Thymus (tissue), 14 donors: ENCODE data around the gene OR5AU1. TPM values are rescaled to one million over a fixed set of nuclear protein-coding genes. Genes with fewer than 3 reads are reported as not detected.

Source experiments
- DNase-seq, 9 donors: peaks; one replicate each; pipeline ENCODE4 v3.0.0-alpha.2; 2013; ENCODE audit warnings: low spot score in 9 of 9, low read depth in 6 of 9, missing footprints in 1 of 9
- H3K27ac ChIP-seq, 2 donors: one replicate each; pipeline ENCODE4 v1.5.1; 2013; ENCODE audit warnings: control low read depth in 1 of 2, low read depth in 1 of 2, low read length in 1 of 2, mild to moderate bottlenecking in 1 of 2, moderate library complexity in 1 of 2
- H3K27me3 ChIP-seq, 2 donors: one replicate each; pipeline ENCODE4 v1.5.1; 2013; ENCODE audit warnings: low read length in 1 of 2; ENCODE audit not compliant: control insufficient read depth in 2 of 2, insufficient read depth in 1 of 2
- H3K36me3 ChIP-seq, 2 donors: one replicate each; pipeline ENCODE4 v1.5.1; 2013; ENCODE audit warnings: low read length in 1 of 2, mild to moderate bottlenecking in 1 of 2, moderate library complexity in 1 of 2; ENCODE audit not compliant: control insufficient read depth in 2 of 2, insufficient read depth in 2 of 2
- H3K4me1 ChIP-seq, 2 donors: one replicate each; pipeline ENCODE4 v1.5.1; 2013; ENCODE audit warnings: low read length in 2 of 2; ENCODE audit not compliant: control insufficient read depth in 2 of 2, insufficient read depth in 2 of 2
- H3K4me3 ChIP-seq, 2 donors: one replicate each; pipeline ENCODE4 v1.5.1; 2013; ENCODE audit warnings: low read length in 2 of 2, control low read depth in 1 of 2, mild to moderate bottlenecking in 1 of 2
- H3K9me3 ChIP-seq, 2 donors: one replicate each; pipeline ENCODE4 v1.5.1; 2013; ENCODE audit warnings: low read length in 1 of 2, mild to moderate bottlenecking in 1 of 2; ENCODE audit not compliant: control insufficient read depth in 2 of 2, insufficient read depth in 1 of 2
- WGBS: extraction: QIAGEN DNeasy Blood & Tissue Kit; methylation state at CpG from one replicate; pipeline ENCODE4 v1.1.7; 2013; 5-methylcytosine and 5-hydroxymethylcytosine counted together
- long read RNA-seq, 10 donors: transcript quantifications; one replicate each; lab custom pipeline, GENCODE V29; 2026
- polyA plus RNA-seq: library from polyadenylated mRNA; stranded (reverse); fragments of 200-250 nt; gene quantifications from one replicate; pipeline ENCODE4 v1.2.3, GENCODE V29; 2013
- total RNA-seq: library from RNA; stranded (reverse); fragments of 120-200 nt; gene quantifications from one replicate; pipeline ENCODE4 v1.2.4, GENCODE V29; 2013
- donor health status: healthy.

OR5AU1 gene
- total RNA-seq (not detected), polyA plus RNA-seq (0.05 TPM)
- long read RNA-seq, donor 1, result 0 reads
- long read RNA-seq, donor 2, result 0 reads
- long read RNA-seq, donor 3, result 0 reads
- long read RNA-seq, donor 4, result 0 reads
- long read RNA-seq, donor 5, result 0 reads
- long read RNA-seq, donor 6, result 0 reads
- long read RNA-seq, donor 7, result 0 reads
- long read RNA-seq, donor 8, result 0 reads
- long read RNA-seq, donor 9, result 0 reads
- long read RNA-seq, donor 10, result 0 reads

DNA sequence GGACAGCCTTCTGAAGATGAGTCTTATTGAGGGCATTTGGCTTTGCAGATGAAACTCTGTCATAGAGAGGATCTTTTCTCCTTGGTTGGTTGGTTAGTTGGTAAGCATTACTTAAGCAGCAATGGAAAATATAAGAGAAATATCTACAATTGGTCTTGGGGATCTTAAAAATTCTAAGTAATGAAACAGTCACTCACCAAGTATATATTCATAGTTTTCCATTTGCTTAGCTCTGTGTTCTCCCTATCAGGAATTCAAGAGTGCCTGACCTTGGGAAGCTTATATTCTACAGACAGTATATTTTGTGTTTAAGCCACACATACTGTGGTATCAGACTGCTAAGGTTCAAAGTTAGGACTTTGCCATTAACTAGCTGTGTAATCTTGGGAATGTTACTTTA is at the start of gene OR5AU1:
Gene OR5AU1 (minus strand): TSS at position 101 of the 400 bp plus-strand sequence. CDS start 191 bp downstream, outside the sequence.
- Histone ChIP-seq H3K4me1 (peaks cover 0 to 3% of the 10 kb centered on the region in 2 donors), H3K9me3 (no peaks in the 10 kb centered on the region), H3K4me3 (no peak within 1 kb of the TSS), H3K36me3 (no peaks in the 10 kb centered on the region), H3K27me3 (no peaks in the 10 kb centered on the region), H3K27ac (no peak within 1 kb of the TSS)
- no peak for DNase-seq

GRCh38 chr14:21205026-21205677 is 49.3 kb upstream of the OR5AU1 start:
- no peak overlapping the region for H3K27ac ChIP-seq
- WGBS, result 98% methylated on average over 4 of the region's 4 CpGs
- no peaks in the 10 kb centered on the region for H3K9me3 ChIP-seq
- no peaks in the 10 kb centered on the region for H3K4me1 ChIP-seq
- DNase-seq, result no peak
- H3K27me3 ChIP-seq, result no peaks in the 10 kb centered on the region
- peaks cover 11 to 56% of the 10 kb centered on the region in 2 donors for H3K36me3 ChIP-seq
- no peak overlapping the region for H3K4me3 ChIP-seq

GRCh38 chr14:21204167-21205025 is 48.5 kb upstream of the OR5AU1 start:
- Histone ChIP-seq H3K4me3 (no peak overlapping the region), H3K27me3 (no peaks in the 10 kb centered on the region), H3K36me3 (peaks cover 11 to 49% of the 10 kb centered on the region in 2 donors), H3K4me1 (no peaks in the 10 kb centered on the region), H3K9me3 (no peaks in the 10 kb centered on the region), H3K27ac (no peak overlapping the region)
- WGBS, result 95% methylated on average over 8 of the region's 8 CpGs
- DNase-seq, result no peak

DNA sequence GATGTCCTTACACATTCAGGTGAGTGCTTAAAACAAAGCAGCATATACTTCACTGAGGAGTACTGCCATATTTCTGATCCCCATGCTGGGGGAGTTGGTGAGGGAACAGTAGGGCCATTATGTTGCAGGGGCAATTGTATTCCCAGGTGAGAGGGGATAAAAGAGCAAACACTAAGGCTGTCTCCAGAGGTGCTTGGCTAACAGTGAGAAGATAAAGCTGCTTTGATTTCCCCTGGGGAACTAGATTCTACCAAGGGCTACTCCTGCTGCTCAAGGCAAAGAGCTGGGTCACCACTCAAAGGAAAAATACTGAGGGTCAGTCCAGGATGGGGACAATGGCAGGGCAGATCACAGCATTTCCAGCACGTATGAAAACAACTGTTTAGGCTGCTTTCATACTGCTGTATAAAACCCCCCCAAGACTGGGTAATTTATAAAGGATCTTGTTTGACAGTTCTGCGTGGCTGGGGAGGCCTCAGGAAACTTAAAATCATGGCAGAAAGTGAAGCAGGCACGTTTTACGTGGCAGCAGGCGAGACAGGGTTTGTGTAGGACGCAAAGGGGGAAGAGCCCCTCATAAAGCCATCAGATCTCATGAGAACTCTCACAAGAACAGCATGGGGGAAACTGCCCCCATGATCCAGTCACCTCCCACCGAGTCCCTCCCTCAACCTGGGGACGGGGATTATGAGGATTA is 47.8 kb upstream of the OR5AU1 start:
- H3K36me3 ChIP-seq, result peaks cover 6 to 41% of the 10 kb centered on the region in 2 donors
- WGBS, result 92% methylated on average over 8 of the region's 8 CpGs
- H3K4me1 ChIP-seq, result no peaks in the 10 kb centered on the region
- no peak overlapping the region for H3K27ac ChIP-seq
- no peaks in the 10 kb centered on the region for H3K9me3 ChIP-seq
- no peaks in the 10 kb centered on the region for H3K27me3 ChIP-seq
- no peak overlapping the region for H3K4me3 ChIP-seq
- DNase-seq, result no peak

DNA sequence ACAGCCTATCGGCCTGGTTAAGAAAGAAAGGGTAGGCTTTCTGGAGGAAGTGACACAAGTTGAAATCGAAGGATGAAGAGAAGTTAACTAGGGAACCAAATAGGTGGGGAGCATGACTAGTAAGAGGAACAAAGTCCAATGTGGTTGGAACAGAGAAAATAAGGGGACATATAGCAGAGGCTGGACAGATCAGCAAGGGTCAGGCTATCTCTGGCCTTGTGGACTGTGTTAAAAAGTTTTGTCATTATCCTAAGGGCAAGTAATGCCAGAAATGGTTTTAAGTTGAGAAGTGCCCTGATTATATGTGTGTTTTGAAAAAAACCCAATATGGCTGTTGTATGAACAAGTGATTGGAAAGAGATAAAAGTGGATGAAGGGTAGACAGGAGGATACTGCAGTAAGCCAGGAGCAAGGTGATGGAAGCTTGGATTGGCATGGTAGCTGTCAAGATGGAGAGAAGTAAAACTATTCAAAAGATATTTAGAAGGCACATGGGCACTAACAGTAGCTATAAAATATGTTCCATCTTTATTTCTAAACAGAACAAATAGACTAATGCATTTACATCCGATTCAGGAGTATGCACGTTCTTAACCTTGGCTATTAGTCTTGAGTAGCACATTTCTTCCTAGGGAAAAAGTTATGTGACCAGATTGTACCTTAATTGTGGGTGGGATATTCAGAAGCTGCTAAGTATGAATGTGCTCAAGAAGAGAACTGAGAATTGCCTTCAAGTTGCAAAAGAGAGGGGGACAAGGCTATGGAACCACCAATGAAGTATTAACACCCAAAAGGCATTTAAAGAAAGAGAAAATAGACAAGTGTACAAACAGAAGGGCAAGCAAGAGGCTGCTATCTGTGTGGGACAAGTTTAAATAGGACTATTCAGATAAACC is 46.8 kb upstream of the OR5AU1 start:
- DNase-seq, result no peak
- WGBS, result 93% methylated on average over 4 of the region's 4 CpGs
- peaks cover 5 to 32% of the 10 kb centered on the region in 2 donors for H3K36me3 ChIP-seq
- H3K27ac ChIP-seq, result no peak overlapping the region
- no peaks in the 10 kb centered on the region for H3K9me3 ChIP-seq
- no peaks in the 10 kb centered on the region for H3K4me1 ChIP-seq
- H3K27me3 ChIP-seq, result no peaks in the 10 kb centered on the region
- no peak overlapping the region for H3K4me3 ChIP-seq

DNA sequence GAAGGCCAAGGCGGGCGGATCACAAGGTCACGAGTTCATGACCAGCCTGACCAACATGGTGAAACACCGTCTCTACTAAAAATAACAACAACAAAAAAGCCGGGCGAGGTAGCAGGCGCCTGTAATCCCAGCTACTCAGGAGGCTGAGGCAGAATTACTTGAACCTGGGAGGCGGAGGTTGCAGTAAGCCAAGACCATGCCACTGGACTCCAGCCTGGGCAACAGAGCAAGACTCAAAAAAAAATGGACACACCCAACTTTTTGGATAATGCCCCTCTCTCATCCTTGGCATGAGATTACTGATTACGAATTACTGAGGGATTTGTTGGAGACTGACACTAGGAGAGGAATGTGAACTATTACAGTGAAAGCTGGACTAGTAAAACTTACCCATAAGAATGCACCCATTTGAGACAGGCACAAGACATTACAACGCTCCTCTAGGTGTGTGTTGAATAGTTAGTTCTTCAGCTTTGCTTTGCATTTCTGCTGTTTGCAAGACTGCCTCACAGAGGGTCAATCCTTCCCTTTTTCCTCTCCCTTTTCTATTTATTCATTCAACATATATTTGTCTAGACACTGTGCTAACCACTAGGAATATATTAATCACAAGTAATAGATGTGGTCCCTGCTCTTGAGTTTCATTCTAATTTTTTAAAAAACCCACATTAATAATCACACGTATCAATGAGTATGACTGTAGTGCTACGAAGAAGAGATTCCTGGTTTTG is 46.0 kb upstream of the OR5AU1 start:
- DNase-seq, result no peak
- Histone ChIP-seq H3K36me3 (peaks cover 5 to 24% of the 10 kb centered on the region in 2 donors), H3K4me1 (no peaks in the 10 kb centered on the region), H3K27me3 (no peaks in the 10 kb centered on the region), H3K9me3 (no peaks in the 10 kb centered on the region), H3K4me3 (no peak overlapping the region), H3K27ac (no peak overlapping the region)
- 89% methylated on average over 12 of the region's 12 CpGs for WGBS

DNA sequence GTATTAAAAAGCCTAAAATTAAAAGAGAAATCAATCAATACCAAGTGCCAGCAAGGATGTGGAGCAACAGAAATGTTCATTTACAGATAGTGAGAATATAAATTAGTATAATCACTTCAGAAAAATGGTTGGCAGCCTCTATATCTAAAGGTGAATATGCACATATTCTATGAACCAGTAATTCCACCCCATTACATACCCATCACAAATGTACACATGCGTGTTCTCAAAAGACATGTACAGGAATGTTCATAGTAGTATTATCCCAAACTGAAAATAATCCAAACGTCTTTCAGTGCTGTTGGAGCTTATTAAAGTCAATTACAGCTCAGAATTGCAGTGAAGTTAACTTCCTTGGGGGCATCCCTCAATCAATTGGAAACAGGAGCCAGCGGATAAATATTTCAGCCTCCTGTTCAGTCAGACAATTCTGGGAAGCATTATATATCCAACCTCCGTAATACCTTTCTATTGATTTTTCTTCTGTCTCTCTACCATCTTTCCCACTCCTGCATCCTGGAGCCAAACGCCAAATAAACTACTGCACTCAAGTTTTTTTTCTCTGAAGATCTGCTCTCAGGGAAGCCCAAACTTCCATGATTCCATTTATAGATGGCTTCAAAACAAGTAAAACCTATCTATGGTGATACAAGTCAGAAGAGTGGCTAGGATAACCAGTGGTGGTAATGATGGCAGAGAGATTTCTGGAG is 45.0 kb upstream of the OR5AU1 start:
- Histone ChIP-seq H3K27ac (no peak overlapping the region), H3K4me3 (no peak overlapping the region), H3K36me3 (peaks cover 5 to 15% of the 10 kb centered on the region in 2 donors), H3K9me3 (no peaks in the 10 kb centered on the region), H3K4me1 (no peaks in the 10 kb centered on the region), H3K27me3 (no peaks in the 10 kb centered on the region)
- 97% methylated on average over 5 of the region's 5 CpGs for WGBS
- no peak for DNase-seq
